OCI-LY1 (cell line): Measurements from ENCODE around the gene PARD3.
"Not testable (repeated sequence)": the region's sequence is repeated elsewhere in the genome, so short reads cannot be mapped to it uniquely, and the experiment has no call there.

Experiments
- H2AFZ ChIP-seq: fragments of 200-600 bp; sonication (generic), shearing (Covaris generic); 2 replicates; pipeline ENCODE4 v1.6.0; 2014; ENCODE audit warnings: antibody characterized with exemption, mild to moderate bottlenecking, low read length
- H3F3A ChIP-seq: fragments of 200-600 bp; sonication (generic), shearing (Covaris generic); 2 replicates; pipeline ENCODE4 v1.6.0; 2014; ENCODE audit warnings: mild to moderate bottlenecking, antibody characterized with exemption, low read length, moderate library complexity; ENCODE audit not compliant: insufficient read depth
- H3K27ac ChIP-seq: fragments of 200-600 bp; sonication (generic); 2 replicates; pipeline ENCODE4 v1.5.1; 2014; ENCODE audit warnings: low read length, mixed run types, mild to moderate bottlenecking, low read depth; ENCODE audit not compliant: poor library complexity, severe bottlenecking
- H3K27me3 ChIP-seq: fragments of 200-600 bp; sonication (generic); 2 replicates; pipeline ENCODE4 v1.6.0; 2014; ENCODE audit warnings: antibody characterized with exemption, mild to moderate bottlenecking, low read length, moderate library complexity; ENCODE audit not compliant: insufficient read depth
- H3K36me3 ChIP-seq: fragments of 200-600 bp; sonication (generic); 2 replicates; pipeline ENCODE4 v1.6.1; 2014; ENCODE audit warnings: mild to moderate bottlenecking, antibody characterized with exemption, low read length, moderate library complexity, mixed read lengths; ENCODE audit not compliant: insufficient read depth
- H3K4me1 ChIP-seq: fragments of 200-600 bp; sonication (generic); 2 replicates; pipeline ENCODE4 v1.5.1; 2014; ENCODE audit warnings: mild to moderate bottlenecking, low read length, moderate library complexity; ENCODE audit not compliant: insufficient read depth, severe bottlenecking
- H3K4me2 ChIP-seq: fragments of 200-600 bp; sonication (generic), shearing (Covaris generic); 2 replicates; pipeline ENCODE4 v1.6.1; 2014; ENCODE audit warnings: low read length
- H3K4me3 ChIP-seq: fragments of 200-600 bp; sonication (generic); 2 replicates; pipeline ENCODE4 v1.5.1; 2014; ENCODE audit warnings: low read length, low read depth, mild to moderate bottlenecking, mixed read lengths; ENCODE audit not compliant: poor library complexity, severe bottlenecking
- H3K79me2 ChIP-seq: fragments of 200-600 bp; shearing (Covaris generic); 2 replicates; pipeline ENCODE4 v1.6.1; 2016; ENCODE audit warnings: mixed run types, low read length, mixed read lengths; ENCODE audit not compliant: insufficient read depth
- H3K9ac ChIP-seq: fragments of 200-600 bp; sonication (generic), shearing (Covaris generic); 2 replicates; pipeline ENCODE4 v1.6.1; 2014; ENCODE audit warnings: mild to moderate bottlenecking, low read length, mixed read lengths
- H3K9me2 ChIP-seq: fragments of 200-600 bp; sonication (generic), shearing (Covaris generic); 2 replicates; pipeline ENCODE4 v1.6.1; 2014; ENCODE audit warnings: low read depth, mild to moderate bottlenecking, low read length, mixed read lengths
- H3K9me3 ChIP-seq: fragments of 200-600 bp; shearing (Covaris generic); 2 replicates; pipeline ENCODE4 v1.6.1; 2014; ENCODE audit warnings: low read length, mixed read lengths
- H4K20me1 ChIP-seq: fragments of 200-600 bp; sonication (generic), shearing (Covaris generic); 2 replicates; pipeline ENCODE4 v1.6.0; 2016; ENCODE audit warnings: mild to moderate bottlenecking, low read length; ENCODE audit not compliant: insufficient read depth
- EZH2 ChIP-seq: fragments of 200-600 bp; sonication (generic), shearing (Covaris generic); IDR thresholded peaks from 2 replicates; pipeline ENCODE4 v1.8.0; 2017; ENCODE audit warnings: borderline replicate concordance, mixed run types, mild to moderate bottlenecking, antibody characterized with exemption, low read length, moderate library complexity, mixed read lengths
- TF ChIP-seq, protein P1 (sequence below): fragments of 200-600 bp; sonication (generic), shearing (Covaris generic); IDR thresholded peaks from 2 replicates; pipeline ENCODE4 v1.5.1; 2017; ENCODE audit warnings: mild to moderate bottlenecking, antibody characterized with exemption, low read length, moderate library complexity, mixed read lengths

PARD3 gene

DNA sequence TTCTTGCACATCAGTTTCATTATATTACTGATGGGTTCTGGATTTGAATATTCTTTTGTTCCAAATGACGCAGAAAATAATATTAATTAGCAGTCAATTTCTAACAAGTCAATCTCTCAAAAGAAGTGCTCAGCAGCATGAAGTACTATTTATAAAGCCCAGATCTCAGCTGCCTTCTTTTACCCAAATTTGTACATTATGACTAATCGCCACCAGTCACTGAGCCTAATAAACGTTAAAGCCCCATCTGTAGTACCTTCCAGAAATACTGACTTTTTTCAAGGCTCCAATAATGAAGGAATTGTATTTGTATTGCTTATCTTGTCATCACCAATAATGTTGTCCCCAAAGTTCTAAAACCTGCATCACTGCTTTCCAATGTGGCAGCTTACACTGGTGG lies 540.2 kb downstream of the PARD3 start:
- H3K36me3 ChIP-seq: no peaks in the 10 kb centered on the region
- H3K4me1 ChIP-seq: no peaks in the 10 kb centered on the region
- H4K20me1 ChIP-seq: no peaks in the 10 kb centered on the region
- no peaks in the 10 kb centered on the region for H3K79me2 ChIP-seq
- H3K27me3 ChIP-seq: no peaks in the 10 kb centered on the region
- no peak overlapping the region for H3K27ac ChIP-seq
- H3K9me3 ChIP-seq: no peaks in the 10 kb centered on the region
- H3F3A ChIP-seq: no peaks in the 10 kb centered on the region
- H3K4me2 ChIP-seq: no peak overlapping the region
- no peak overlapping the region for H3K9ac ChIP-seq
- no peak overlapping the region for H2AFZ ChIP-seq
- H3K9me2 ChIP-seq: no peaks in the 10 kb centered on the region
- H3K4me3 ChIP-seq: no peak overlapping the region
- TF ChIP-seq EZH2: no peak
- TF ChIP-seq, protein P1, sequence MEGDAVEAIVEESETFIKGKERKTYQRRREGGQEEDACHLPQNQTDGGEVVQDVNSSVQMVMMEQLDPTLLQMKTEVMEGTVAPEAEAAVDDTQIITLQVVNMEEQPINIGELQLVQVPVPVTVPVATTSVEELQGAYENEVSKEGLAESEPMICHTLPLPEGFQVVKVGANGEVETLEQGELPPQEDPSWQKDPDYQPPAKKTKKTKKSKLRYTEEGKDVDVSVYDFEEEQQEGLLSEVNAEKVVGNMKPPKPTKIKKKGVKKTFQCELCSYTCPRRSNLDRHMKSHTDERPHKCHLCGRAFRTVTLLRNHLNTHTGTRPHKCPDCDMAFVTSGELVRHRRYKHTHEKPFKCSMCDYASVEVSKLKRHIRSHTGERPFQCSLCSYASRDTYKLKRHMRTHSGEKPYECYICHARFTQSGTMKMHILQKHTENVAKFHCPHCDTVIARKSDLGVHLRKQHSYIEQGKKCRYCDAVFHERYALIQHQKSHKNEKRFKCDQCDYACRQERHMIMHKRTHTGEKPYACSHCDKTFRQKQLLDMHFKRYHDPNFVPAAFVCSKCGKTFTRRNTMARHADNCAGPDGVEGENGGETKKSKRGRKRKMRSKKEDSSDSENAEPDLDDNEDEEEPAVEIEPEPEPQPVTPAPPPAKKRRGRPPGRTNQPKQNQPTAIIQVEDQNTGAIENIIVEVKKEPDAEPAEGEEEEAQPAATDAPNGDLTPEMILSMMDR: no peak

DNA sequence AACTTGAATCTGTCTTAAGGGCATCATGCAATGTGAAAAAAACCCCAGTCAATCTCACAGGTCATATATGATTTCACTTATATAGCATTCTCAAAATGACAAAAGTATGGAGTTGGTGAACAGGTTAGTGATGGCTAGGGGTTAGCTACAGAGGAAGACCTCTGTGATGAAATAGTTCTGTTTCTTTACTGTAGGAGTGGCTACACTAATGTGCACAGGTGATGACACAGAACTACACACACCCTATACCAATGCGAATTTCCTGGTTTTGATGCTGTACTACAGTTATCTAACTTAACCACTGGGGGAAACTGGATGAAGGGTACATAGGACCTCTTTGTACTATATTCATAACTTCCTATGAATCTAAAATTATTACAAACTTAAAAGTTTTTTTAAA lies 541.8 kb downstream of the PARD3 start:
- no peaks in the 10 kb centered on the region for H3K27me3 ChIP-seq
- H2AFZ ChIP-seq: no peak overlapping the region
- H3K27ac ChIP-seq: no peak overlapping the region
- H3K9me2 ChIP-seq: no peaks in the 10 kb centered on the region
- H3K36me3 ChIP-seq: no peaks in the 10 kb centered on the region
- no peak overlapping the region for H3K9ac ChIP-seq
- H3K9me3 ChIP-seq: no peaks in the 10 kb centered on the region
- no peaks in the 10 kb centered on the region for H3K79me2 ChIP-seq
- H4K20me1 ChIP-seq: no peaks in the 10 kb centered on the region
- no peak overlapping the region for H3K4me3 ChIP-seq
- no peak for TF ChIP-seq EZH2
- TF ChIP-seq, protein P1: no peak
- H3F3A ChIP-seq: no peaks in the 10 kb centered on the region
- no peak overlapping the region for H3K4me2 ChIP-seq
- H3K4me1 ChIP-seq: no peaks in the 10 kb centered on the region

DNA sequence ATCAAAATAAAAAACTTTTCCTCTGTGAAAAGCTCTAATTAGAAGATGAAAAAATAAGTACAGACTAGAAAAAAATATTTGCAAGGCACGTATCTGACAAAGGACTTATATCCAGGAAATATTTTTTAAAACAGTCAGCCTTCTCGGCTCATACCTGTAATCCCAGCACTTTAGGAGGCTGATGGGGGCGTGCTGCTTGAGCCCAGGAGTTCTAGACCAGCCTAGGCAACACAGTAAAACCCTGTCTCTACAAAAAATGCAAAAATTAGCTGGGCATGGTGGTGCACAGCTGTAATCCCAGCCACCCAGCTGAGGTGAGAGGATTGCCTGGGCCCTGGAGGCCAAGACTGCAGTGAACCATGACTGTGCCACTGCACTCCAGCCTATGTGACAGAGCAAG lies 542.8 kb downstream of the PARD3 start:
- H3K4me3 ChIP-seq: no peak overlapping the region
- H4K20me1 ChIP-seq: no peaks in the 10 kb centered on the region
- H2AFZ ChIP-seq: no peak overlapping the region
- no peaks in the 10 kb centered on the region for H3K4me1 ChIP-seq
- no peaks in the 10 kb centered on the region for H3K36me3 ChIP-seq
- H3F3A ChIP-seq: no peaks in the 10 kb centered on the region
- no peaks in the 10 kb centered on the region for H3K9me3 ChIP-seq
- no peak overlapping the region for H3K4me2 ChIP-seq
- H3K79me2 ChIP-seq: no peaks in the 10 kb centered on the region
- H3K9ac ChIP-seq: no peak overlapping the region
- no peak overlapping the region for H3K27ac ChIP-seq
- no peaks in the 10 kb centered on the region for H3K9me2 ChIP-seq
- TF ChIP-seq, protein P1: no peak
- no peak for TF ChIP-seq EZH2
- no peaks in the 10 kb centered on the region for H3K27me3 ChIP-seq

DNA sequence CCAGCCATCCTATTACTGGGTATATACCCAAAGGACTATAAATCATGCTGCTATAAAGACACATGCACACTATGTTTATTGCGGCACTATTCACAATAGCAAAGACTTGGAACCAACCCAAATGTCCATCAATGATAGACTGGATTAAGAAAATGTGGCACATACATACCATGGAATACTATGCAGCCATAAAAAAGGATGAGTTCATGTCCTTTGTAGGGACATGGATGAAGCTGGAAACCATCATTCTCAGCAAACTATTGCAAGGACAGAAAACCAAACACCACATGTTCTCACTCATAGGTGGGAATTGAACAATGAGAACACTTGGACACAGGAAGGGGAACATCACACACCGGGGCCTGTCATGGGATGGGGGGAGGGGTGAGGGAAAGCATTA lies 546.7 kb downstream of the PARD3 start:
- not testable (repeated sequence) for H3K27ac ChIP-seq

More for the DNA sequence above, 546.7 kb downstream of the PARD3 start:
- not testable (repeated sequence) for H3K9me3 ChIP-seq, H4K20me1 ChIP-seq, H3K4me3 ChIP-seq, H2AFZ ChIP-seq, H3K36me3 ChIP-seq, H3F3A ChIP-seq, H3K79me2 ChIP-seq, H3K9ac ChIP-seq, H3K4me1 ChIP-seq, H3K9me2 ChIP-seq, H3K4me2 ChIP-seq, H3K27me3 ChIP-seq
